HG03469 (cell line): ENCODE data around the gene KCNH3.
"Not testable (repeated sequence)": the region's sequence is repeated elsewhere in the genome, so short reads cannot be mapped to it uniquely, and the experiment has no call there.

Experiments
- ATAC-seq: cut with Tn5 transposase; IDR thresholded peaks from one replicate; pipeline ENCODE4 v1.9.1; 2021; ENCODE audit warnings: mild to moderate bottlenecking, moderate library complexity, moderate number of reproducible peaks; ENCODE audit not compliant: unreplicated experiment

KCNH3 gene, protein sequence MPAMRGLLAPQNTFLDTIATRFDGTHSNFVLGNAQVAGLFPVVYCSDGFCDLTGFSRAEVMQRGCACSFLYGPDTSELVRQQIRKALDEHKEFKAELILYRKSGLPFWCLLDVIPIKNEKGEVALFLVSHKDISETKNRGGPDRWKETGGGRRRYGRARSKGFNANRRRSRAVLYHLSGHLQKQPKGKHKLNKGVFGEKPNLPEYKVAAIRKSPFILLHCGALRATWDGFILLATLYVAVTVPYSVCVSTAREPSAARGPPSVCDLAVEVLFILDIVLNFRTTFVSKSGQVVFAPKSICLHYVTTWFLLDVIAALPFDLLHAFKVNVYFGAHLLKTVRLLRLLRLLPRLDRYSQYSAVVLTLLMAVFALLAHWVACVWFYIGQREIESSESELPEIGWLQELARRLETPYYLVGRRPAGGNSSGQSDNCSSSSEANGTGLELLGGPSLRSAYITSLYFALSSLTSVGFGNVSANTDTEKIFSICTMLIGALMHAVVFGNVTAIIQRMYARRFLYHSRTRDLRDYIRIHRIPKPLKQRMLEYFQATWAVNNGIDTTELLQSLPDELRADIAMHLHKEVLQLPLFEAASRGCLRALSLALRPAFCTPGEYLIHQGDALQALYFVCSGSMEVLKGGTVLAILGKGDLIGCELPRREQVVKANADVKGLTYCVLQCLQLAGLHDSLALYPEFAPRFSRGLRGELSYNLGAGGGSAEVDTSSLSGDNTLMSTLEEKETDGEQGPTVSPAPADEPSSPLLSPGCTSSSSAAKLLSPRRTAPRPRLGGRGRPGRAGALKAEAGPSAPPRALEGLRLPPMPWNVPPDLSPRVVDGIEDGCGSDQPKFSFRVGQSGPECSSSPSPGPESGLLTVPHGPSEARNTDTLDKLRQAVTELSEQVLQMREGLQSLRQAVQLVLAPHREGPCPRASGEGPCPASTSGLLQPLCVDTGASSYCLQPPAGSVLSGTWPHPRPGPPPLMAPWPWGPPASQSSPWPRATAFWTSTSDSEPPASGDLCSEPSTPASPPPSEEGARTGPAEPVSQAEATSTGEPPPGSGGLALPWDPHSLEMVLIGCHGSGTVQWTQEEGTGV

GRCh38 chr12:49538510-49539403, at the start of gene KCNH3:
Gene KCNH3 (plus strand): TSS chr12:49539030. CDS start chr12:49539417, 387 bp downstream.
- no peak for ATAC-seq

- no peak for ATAC-seq
Measured at GRCh38 chr12:49489154-49489553, 49.7 kb upstream of the KCNH3 start.

DNA sequence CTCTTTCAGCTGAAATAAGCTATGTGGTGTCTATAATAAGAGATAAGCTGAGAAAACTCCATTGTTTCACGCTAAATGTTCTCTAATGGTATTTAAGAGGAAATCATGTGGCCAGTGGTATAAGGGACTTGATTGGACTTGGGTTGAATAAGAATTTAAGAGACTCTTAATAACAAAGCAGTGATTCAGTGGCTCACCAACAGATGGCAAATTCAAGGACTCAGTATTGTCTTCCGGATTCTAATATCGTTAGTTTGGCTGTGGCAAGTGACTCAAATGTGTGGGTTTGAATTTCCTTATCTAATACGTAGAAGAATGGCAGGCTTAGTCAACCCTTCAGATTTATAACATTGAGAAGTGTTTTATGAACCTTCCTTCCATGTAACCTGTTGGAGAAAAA, 49.1 kb upstream of the KCNH3 start:
- no peak for ATAC-seq

DNA sequence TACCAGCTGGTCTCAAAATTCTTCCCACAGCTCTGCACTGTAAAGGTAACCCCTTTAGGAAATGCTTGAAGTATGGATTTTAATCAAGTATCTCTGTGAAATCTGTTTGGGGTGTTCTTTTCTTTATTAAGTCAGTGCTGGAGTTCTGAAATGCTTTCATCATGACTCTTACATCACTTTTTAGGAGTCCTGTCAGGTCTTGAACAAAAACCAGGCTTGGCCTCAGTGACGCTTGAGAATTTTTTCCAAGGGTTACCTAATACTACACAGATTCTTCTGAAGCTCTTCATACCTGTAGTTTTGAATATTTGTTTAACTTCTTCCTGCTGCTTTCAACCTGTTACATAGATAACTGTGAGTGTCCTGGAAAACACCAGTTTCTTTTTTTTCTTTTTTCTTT, 47.0 kb upstream of the KCNH3 start:
- ATAC-seq: no peak

DNA sequence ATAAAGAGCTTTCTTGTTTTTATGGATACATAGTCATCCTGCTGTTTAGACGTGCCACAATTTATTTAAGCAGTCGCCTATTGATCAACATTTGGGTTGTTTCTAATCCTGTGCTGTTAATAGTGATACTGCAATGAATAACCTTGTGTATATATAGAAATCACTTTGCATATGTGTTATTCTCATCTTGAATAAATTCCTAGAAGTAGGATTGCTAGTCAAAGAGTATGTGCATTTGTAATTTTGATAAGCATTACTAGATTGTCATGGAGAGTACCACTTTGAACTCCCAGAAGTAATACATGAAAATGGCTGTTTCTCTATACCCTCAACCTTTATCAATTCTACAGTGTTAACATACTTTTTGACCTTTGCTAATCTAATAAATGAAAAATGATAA, 44.9 kb upstream of the KCNH3 start:
- ATAC-seq: no peak

DNA sequence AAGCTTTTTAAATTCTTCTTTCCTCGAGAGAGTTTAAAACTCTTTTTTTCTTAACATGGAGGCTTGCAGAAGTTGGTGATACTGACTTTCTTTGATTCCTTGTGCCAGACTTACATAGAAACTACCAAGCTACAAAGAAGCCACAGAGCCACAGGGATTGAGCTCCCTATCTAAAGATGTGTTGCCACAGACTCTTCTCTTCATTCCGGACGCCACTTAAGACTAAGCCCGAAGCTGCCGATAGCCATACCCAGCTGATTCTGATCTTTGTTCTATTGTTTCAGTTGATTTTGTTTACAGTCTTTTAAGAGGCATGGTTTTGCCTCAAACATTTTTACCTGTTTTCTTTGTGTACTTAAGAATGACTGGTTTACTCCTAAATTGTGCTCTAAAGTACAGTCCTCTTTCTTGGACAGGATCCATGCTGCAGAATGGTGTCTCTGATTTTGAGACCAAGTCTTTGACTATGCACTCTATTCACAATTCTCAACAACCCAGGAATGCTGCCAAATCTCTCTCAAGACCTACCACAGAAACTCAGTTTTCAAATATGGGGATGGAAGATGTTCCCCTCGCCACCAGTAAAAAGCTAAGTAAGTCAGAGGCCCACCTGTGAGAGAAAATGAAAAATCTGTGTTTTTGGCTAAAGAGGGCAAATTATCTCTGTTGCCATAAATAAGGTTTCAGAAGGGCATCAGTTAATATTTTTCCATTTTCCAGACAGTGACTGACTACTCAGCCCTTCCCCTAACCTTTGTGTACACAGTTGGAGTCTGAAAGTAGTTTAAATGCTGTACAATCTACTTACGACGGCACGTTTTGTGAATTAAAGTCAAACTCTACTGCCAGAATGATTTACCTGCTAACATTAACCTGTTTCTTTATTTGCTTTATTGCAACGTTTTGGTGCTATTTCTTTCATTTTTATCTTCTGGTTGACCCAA, 42.1 kb upstream of the KCNH3 start:
- no peak for ATAC-seq

- no peak for ATAC-seq
Measured at GRCh38 chr12:49501895-49502294, 36.9 kb upstream of the KCNH3 start.

DNA sequence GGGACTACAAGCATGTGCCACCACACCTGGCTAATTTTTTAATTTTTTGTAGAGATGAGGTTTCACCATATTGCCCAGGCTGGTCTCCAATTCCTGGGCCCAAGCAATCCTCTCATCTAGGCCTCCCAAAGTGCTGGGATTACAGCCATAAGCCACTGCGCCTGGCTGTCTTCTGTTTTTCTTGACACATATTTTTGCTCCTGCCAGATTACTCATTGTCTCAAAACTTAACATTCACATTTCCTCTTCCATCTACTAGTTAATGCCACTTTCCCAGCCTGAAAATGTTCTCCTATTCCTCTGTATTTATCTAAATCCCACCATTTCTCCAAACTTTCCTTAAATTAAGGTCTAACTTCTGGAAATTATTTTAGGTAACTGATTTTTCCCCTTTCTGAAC, 36.2 kb upstream of the KCNH3 start:
- no peak for ATAC-seq

DNA sequence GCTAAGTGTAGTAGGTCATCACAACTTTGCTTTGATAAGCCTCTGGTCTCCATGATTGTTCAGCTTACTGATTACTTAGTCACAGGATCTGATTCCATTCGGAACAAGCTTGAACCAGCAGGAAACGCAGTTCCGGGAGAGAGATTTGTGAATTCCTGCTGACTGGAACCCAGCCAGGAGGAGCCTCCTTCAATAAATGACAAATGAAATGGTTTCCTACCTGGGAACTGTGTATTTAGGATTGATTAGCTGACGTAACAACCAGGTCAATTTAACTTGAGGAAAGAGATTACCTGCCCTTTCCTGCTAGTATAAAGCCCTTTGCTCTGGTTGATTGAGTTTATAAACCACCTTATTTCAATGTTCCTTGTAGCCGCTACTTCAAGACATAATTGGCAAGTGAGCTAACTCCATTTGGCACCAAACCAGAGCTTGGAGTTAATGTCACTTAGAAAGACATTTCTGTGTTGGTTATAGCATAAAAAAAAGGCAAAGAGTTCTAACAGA, 35.1 kb upstream of the KCNH3 start:
- ATAC-seq: no peak

- ATAC-seq: no peak
Measured at GRCh38 chr12:49505672-49506071, 33.2 kb upstream of the KCNH3 start.

DNA sequence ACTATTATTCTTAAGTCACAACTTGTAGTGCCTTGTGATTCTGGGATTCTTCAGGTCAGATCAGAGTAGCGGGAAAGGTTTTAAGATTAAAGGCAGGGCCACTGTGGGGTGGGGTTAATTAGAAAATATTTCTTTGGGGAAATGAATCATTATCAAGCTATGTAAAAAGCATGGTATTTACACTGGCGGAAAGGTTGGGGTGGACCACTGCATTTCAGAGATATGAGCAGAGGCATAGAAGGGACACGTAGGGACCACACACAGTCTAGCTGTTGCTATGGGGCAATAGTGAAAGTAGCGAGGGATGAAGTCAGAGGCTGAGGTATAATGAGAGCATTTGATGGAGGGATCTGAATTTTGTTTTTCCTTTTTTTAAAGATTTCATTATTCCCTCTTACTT, 31.7 kb upstream of the KCNH3 start:
- no peak for ATAC-seq

DNA sequence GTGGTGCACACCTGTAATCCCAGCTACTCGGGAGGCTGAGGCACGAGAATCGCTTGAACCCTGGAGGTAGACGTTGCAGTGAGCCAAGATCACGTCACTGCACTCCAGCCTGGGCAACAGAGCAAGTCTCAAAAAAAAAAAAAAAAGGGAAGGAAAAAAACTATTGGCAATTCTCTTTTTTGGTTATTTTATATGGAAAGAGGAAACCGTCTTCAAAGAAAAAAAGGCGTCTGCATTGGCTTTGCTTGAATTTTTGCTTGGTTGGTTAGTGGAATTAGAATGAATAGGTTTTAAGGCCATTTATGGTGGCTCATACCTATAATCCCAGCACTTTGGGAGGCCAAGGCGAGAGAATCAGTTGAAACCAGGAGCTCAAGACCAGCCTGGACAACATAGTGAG, 29.1 kb upstream of the KCNH3 start:
- not testable (repeated sequence) for ATAC-seq

GRCh38 chr12:49511410-49511809, 27.4 kb upstream of the KCNH3 start:
- ATAC-seq: no peak

- ATAC-seq: no peak
Measured at GRCh38 chr12:49512546-49512945, 26.3 kb upstream of the KCNH3 start.

- no peak for ATAC-seq
Measured at GRCh38 chr12:49515266-49515665, 23.6 kb upstream of the KCNH3 start.

GRCh38 chr12:49518914-49519573, 19.8 kb upstream of the KCNH3 start:
- ATAC-seq: no peak

DNA sequence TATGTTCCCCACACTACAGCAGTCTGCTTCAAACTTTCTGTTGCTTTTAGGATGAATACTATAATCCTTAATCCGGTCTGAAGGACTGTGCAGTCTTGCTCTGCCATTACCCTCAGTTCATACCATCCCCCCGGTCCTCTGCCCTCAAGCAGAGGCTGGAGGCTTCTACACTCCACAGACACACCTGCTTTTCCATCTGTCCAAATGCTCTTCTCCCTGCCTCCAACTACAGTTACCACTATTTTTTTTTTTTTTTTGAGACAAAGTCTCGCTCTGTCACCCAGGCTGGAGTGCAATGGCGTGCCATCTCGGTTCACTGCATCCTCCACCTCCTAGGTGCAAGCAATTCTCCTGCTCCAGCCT, 19.3 kb upstream of the KCNH3 start:
- no peak for ATAC-seq

DNA sequence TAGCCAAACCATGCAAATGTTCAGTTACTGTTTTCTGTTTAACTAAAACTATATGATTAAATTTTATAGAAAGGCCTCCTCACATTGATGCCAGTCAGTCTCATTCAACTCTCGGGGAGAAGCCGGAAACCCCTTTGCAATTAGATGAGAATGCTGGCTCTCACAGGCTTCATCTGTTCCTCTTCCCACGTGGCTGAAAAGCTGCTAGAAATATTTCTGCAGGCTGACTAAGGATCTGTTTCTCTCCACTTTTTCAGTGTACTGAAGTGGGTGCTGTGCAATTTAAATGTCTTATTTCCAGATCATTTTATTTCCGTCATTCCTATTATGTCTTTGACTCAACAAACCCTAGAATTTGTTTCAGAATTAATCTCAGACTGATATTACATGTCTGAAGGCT, 17.4 kb upstream of the KCNH3 start:
- ATAC-seq: no peak
